NT2/D1 (cell line): ENCODE results near the gene KRT13.

ENCODE experiments used
- DNase-seq: peaks from one replicate; pipeline ENCODE4 v3.0.0-alpha.2; 2011; ENCODE audit warnings: low read depth, low spot score
- H3K27me3 ChIP-seq: 2 replicates; pipeline ENCODE4 v1.6.0; 2011; ENCODE audit warnings: mild to moderate bottlenecking; ENCODE audit not compliant: insufficient read length, insufficient read depth
- H3K36me3 ChIP-seq: 2 replicates; pipeline ENCODE4 v1.6.1; 2011; ENCODE audit warnings: mild to moderate bottlenecking, low read length, mixed read lengths; ENCODE audit not compliant: insufficient read depth, insufficient read length
- H3K4me1 ChIP-seq: 2 replicates; pipeline ENCODE4 v1.5.1; 2011; ENCODE audit not compliant: insufficient read depth, insufficient read length
- H3K4me3 ChIP-seq: 2 replicates; pipeline ENCODE4 v1.5.1; 2011; ENCODE audit warnings: low read depth; ENCODE audit not compliant: insufficient read length
- H3K9ac ChIP-seq: 2 replicates; pipeline ENCODE4 v1.6.0; 2011; ENCODE audit warnings: low read depth; ENCODE audit not compliant: insufficient read length
- H3K9me3 ChIP-seq: 2 replicates; pipeline ENCODE4 v1.5.1; 2011; ENCODE audit warnings: mild to moderate bottlenecking, low read length; ENCODE audit not compliant: insufficient read depth
- SUZ12 ChIP-seq: IDR thresholded peaks from 2 replicates; pipeline ENCODE4 v1.6.1; 2011; ENCODE audit not compliant: insufficient read length, insufficient read depth; ENCODE audit errors: extremely low read depth
- YY1 ChIP-seq: IDR thresholded peaks from 2 replicates; pipeline ENCODE4 v1.6.1; 2011; ENCODE audit not compliant: insufficient read length, insufficient read depth
- ZNF274 ChIP-seq: IDR thresholded peaks from 2 replicates; pipeline ENCODE4 v1.6.1; 2011; ENCODE audit warnings: mild to moderate bottlenecking, low read depth, low read length

Gene KRT13

DNA sequence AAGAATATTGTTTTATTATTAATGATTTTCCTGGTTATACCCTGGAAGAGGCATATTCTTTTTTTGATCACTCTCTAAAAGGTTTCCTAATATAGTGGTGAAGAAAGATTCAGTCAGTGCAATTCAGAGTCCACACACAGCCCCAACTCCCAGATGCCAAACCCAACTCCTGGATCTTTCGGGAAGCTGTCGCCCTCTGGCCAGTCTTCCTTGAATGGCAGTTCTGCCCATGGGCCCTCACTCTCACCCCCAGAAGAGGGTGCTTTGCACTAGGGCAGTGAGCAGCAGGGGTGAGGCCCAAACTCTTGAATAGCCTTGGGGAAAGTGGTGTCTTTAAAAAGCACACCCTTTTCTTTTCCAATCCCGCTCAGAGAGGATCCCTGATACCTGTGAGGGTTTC, 49.2 kb downstream of the KRT13 start:
- Histone ChIP-seq H3K36me3 (no peaks in the 10 kb centered on the region), H3K9me3 (peaks cover 20% of the 10 kb centered on the region), H3K9ac (no peak overlapping the region), H3K27me3 (no peaks in the 10 kb centered on the region), H3K4me3 (no peak overlapping the region), H3K4me1 (no peaks in the 10 kb centered on the region)
- peak; percentile 2 for DNase-seq
- no peak for TF ChIP-seq SUZ12
- no peak for TF ChIP-seq ZNF274
- TF ChIP-seq YY1: no peak

DNA sequence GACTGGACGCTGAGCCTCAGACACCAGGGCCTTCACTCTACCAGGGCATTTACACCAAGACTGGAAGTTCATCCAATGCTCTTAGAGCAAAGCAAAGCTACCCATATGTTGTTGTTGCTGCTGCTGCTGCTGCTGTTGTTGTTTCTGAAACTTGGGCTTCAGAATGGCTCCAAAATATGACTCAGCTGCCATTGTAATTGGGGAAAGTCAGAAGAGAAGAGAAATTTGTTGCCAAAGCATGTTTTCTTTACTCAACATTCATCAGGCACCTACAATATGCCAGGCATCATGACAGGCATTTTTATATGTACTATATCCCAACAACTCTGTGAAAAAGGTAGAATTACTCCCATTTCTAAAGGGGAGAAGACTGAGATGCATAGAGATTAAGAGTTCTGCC, 50.2 kb downstream of the KRT13 start:
- no peak for DNase-seq

DNA sequence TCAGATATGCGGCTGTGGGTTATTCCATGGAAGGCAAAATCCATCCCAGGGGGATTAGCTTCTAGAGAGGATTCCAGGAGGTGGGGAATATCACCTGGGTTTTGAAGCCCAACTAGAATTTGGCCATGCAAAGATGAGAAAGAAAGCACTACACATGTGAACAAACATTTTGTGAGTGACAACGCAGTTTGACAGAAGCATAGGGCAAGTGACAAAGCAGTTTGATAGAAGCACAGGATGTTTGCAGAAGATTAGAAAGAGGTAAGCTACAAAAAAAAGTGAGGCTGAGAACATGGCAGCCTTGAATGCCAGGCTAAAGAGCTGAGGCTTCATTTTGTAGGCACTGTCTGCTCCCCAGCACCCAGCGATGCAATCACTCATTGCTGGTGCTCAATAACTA, 52.3 kb downstream of the KRT13 start:
- DNase-seq: no peak
- Histone ChIP-seq H3K9ac (no peak overlapping the region), H3K36me3 (no peaks in the 10 kb centered on the region), H3K4me3 (no peak overlapping the region), H3K27me3 (no peaks in the 10 kb centered on the region), H3K9me3 (peaks cover 28% of the 10 kb centered on the region), H3K4me1 (no peaks in the 10 kb centered on the region)
- TF ChIP-seq SUZ12 (no peak), YY1 (no peak), ZNF274 (no peak)

More for the DNA sequence above, 50.2 kb downstream of the KRT13 start:
- Histone ChIP-seq H3K4me3 (no peak overlapping the region), H3K36me3 (no peaks in the 10 kb centered on the region), H3K4me1 (no peaks in the 10 kb centered on the region), H3K9ac (no peak overlapping the region), H3K9me3 (peaks cover 28% of the 10 kb centered on the region), H3K27me3 (no peaks in the 10 kb centered on the region)
- no peak for TF ChIP-seq ZNF274
- no peak for TF ChIP-seq YY1
- TF ChIP-seq SUZ12: no peak

DNA sequence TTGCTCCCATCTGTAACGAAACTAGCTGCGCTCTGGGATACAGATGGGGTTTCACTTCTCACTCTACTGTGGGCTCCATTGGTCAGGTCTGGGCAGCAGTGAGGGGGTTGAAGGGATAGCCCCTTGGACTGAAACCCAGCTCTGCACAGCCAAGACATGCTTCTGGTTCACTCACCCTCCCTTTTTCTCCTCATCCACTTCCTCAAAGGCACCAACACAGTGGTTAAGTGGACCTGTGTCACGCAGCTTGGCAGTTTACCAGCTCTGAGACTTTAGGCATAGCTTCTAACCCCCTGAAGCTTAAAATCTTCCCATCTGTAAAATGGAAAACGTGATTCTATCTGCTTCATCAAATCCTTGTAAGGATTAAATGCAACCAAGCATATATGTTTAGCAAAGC, 53.1 kb downstream of the KRT13 start:
- H3K27me3 ChIP-seq: no peaks in the 10 kb centered on the region
- H3K4me1 ChIP-seq: no peaks in the 10 kb centered on the region
- peaks cover 28% of the 10 kb centered on the region for H3K9me3 ChIP-seq
- H3K4me3 ChIP-seq: no peak overlapping the region
- no peak overlapping the region for H3K9ac ChIP-seq
- no peaks in the 10 kb centered on the region for H3K36me3 ChIP-seq
- no peak for TF ChIP-seq ZNF274
- no peak for TF ChIP-seq SUZ12
- TF ChIP-seq YY1: no peak
- no peak for DNase-seq

DNA sequence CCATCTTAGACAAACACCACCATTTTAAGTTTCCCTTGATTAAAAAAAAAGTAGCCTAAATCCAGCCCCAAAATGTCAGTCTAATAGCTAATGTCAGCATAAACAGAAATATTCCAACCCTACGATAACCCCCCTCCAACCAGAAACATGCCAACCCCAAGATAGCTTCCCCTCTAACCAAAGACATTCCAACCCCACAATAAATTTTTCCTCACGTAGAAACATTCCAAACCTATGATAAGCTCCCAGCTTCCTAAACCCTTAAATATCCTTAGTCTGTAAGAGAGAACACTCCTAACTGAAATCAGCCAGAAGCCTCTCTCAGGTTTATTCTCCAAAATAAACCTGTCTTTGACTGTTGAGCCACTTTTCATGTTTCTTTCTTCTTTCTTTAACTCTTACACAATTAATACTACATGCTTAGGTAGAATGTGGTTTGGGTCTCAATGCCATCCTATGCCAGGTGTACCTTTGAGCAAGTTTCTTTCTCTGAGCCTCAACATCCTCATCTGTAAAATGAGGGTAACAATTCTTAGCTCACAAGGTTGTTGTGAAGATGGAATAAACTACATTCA, 54.2 kb downstream of the KRT13 start:
- H3K27me3 ChIP-seq: no peaks in the 10 kb centered on the region
- peaks cover 28% of the 10 kb centered on the region for H3K9me3 ChIP-seq
- DNase-seq: no peak
- no peak overlapping the region for H3K4me3 ChIP-seq
- H3K4me1 ChIP-seq: no peaks in the 10 kb centered on the region
- H3K36me3 ChIP-seq: no peaks in the 10 kb centered on the region
- H3K9ac ChIP-seq: no peak overlapping the region
- TF ChIP-seq YY1 (no peak), ZNF274 (no peak), SUZ12 (no peak)
